NCI-H2029 treated with DMSO at 0.1 percent for 48 hours (cell line): ENCODE results near the gene ACOT12.

Experiments
- DNase-seq: peaks from one replicate; lab custom pipeline; 2025; lab: John Stamatoyannopoulos, UW

ACOT12 gene

DNA sequence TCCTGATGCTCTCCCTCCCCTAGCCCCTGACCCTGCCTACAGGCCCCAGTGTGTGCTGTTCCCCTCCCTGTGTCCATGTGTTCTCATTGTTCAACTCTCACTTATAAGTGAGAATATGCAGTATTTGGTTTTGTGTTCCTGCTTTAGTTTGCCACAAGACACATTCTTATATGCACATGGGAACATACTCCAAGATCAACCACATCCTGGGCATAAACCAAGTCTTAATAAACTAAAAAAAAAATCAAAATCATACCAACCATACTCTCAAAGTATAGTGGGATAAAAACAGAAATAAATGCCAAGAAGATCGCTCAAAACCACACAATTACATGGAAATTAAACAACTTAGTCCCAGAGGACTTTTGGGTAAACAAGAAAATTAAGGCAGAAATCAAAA, 103.8 kb downstream of the ACOT12 start:
- no peak for DNase-seq

- DNase-seq, result no peak
These were observed 105.9 kb downstream of the ACOT12 start for GRCh38 chr5:81288021-81288433.

DNA sequence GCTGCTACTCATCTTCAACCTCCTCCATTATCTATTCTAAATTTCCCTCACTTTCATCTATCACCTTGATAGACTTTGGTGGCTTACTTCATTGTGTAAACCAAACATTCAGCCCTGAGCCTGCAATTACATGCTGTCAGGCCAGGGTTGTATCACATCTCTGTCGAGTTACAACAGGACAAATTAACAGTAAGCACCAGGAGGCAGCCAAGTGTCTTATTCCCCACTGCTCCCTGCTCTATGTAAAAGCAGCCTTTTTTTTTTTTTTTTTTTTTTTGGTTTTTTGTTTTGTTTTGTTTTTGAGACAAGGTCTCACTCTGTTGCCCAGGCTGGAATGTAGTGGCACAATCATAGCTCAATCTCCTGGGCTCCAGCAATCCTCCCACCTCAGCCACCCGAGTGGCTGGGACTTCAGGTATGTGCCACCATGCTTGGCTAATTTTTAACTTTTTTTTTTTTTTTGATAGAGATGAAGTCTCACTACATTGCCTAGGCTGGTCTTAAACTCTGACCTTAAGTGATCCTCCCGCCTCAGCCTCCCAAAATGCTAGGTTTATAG, 107.8 kb downstream of the ACOT12 start:
- no peak for DNase-seq

- no peak for DNase-seq
These were observed 110.0 kb downstream of the ACOT12 start for GRCh38 chr5:81283976-81284375.
